ENCODE results near the gene CTCFL. TPM values are rescaled to one million over a fixed set of nuclear protein-coding genes. Genes with fewer than 3 reads are reported as not detected.

The CTCFL gene
- total and polyA plus RNA-seq, 2 of the 8 experiments (the other 6 are each of a cell fraction or from before 2014, with no cell fraction given), result 0.30 to 0.80 TPM

GRCh38 chr20:57522380-57523140, 2.4 kb downstream of the CTCFL start:
- POLR2A ChIA-PET (ENCODE audit: partially characterized antibody), result interaction anchor here (0.6 to 1.5 kb wide), 2 partner anchors 51 to 188 kb away, joined by 4 read pairs; no protein-coding TSS in a partner anchor
- no peak overlapping the region for H2AFZ ChIP-seq (ENCODE audit: low read length)
- no peak overlapping the region for H3K9ac ChIP-seq (replicated peaks in 1 of 4; ENCODE audit: extremely low read depth in 1 of 4, low read depth in 3 of 4, low read length in 3 of 4)
- H2BK5ac ChIP-seq (ENCODE audit: low read depth, low read length), result no peak overlapping the region
- no peaks in the 10 kb centered on the region for H3K36me3 ChIP-seq (ENCODE audit: control insufficient read depth in 2 of 4, insufficient read depth in 4 of 4, low read length in 3 of 4)
- H3K4me2 ChIP-seq (ENCODE audit: insufficient read depth in 1 of 2, low read depth in 2 of 2, low read length in 2 of 2), result no peak overlapping the region
- H3K23me2 ChIP-seq (ENCODE audit: low read depth, low read length), result no peaks in the 10 kb centered on the region
- no peaks in the 10 kb centered on the region for H3K79me2 ChIP-seq (ENCODE audit: control insufficient read depth in 1 of 2, insufficient read depth in 2 of 2, low read length in 2 of 2)
- H4K8ac ChIP-seq (ENCODE audit: extremely low read depth, insufficient read depth, low read length), result no peak overlapping the region
- H3K27ac ChIP-seq (ENCODE audit: low read depth, low read length), result no peak overlapping the region
- TF ChIP-seq ATF3 (IDR thresholded peaks at IDR 0.05; ENCODE audit: insufficient read depth, low read depth, low read length) (no peak), KDM4A (IDR thresholded peaks at IDR 0.05; ENCODE audit: low read depth, low read length, severe bottlenecking) (no peak), SP2 (IDR thresholded peaks at IDR 0.05; ENCODE audit: low read length) (no peak), CHD1 (IDR thresholded peaks at IDR 0.05; ENCODE audit: low read depth, low read length) (no peak), TAF7 (optimal IDR thresholded peaks at IDR 0.05; ENCODE audit: borderline replicate concordance, low read depth, low read length) (no peak), BRCA1 (IDR thresholded peaks at IDR 0.05; ENCODE audit: low read depth, low read length) (no peak)
- no peak overlapping the region for H3K4ac ChIP-seq (replicated peaks; ENCODE audit: insufficient read length, low read depth, low read length)
- no peak for FAIRE-seq
- WGBS, 2 experiments (ENCODE audit: extremely low coverage in 1 of 2, insufficient coverage in 1 of 2, insufficient read length in 1 of 2, insufficient replicate concordance in 2 of 2, low coverage in 1 of 2, low lambda C conversion rate in 2 of 2, missing lambda C conversion rate in 1 of 2), result 71% methylated on average over 5 of the region's 5 CpGs; no CpG with 5 or more reads in 1 of the 2 experiments
- no peaks in the 10 kb centered on the region for H3K9me3 ChIP-seq (ENCODE audit: insufficient read depth in 2 of 2, low read depth in 1 of 2, low read length in 1 of 2)
- H2AK5ac ChIP-seq (ENCODE audit: low read depth, low read length), result no peak overlapping the region
- H3K14ac ChIP-seq (ENCODE audit: insufficient read length), result no peak overlapping the region
- no peak overlapping the region for H3K56ac ChIP-seq (replicated peaks; ENCODE audit: insufficient read length, low read depth, low read length)
- H3K4me3 ChIP-seq (ENCODE audit: extremely low read depth in 1 of 4, insufficient read depth in 2 of 4, low read depth in 3 of 4, low read length in 4 of 4), result no peak overlapping the region
- H2BK120ac ChIP-seq (replicated peaks; ENCODE audit: low read depth, low read length), result no peak overlapping the region
- H4K5ac ChIP-seq (ENCODE audit: insufficient read length, low read depth, low read length), result no peak overlapping the region
- H4K91ac ChIP-seq (replicated peaks; ENCODE audit: insufficient read length, low read length), result no peak overlapping the region
- no peak overlapping the region; the same call in 1 of the 2 replicates for H2BK12ac ChIP-seq (ENCODE audit: low read depth, low read length)
- no peak overlapping the region for H2BK15ac ChIP-seq (ENCODE audit: low read length)
- no peaks in the 10 kb centered on the region for H4K20me1 ChIP-seq (replicated peaks in 1 of 2; ENCODE audit: control insufficient read depth in 1 of 2, insufficient read depth in 2 of 2, low read length in 2 of 2)
- H2BK20ac ChIP-seq (ENCODE audit: low read length), result peak overlapping the region; percentile 43; the same call in 1 of the 2 replicates
- no peaks in the 10 kb centered on the region for H3K79me1 ChIP-seq (ENCODE audit: low read depth, low read length)
- H3K4me1 ChIP-seq (replicated peaks in 1 of 4; ENCODE audit: control insufficient read depth in 3 of 4, insufficient read depth in 4 of 4, low read length in 3 of 4), result peaks cover 0 to 19% (median 5%) of the 10 kb centered on the region in 4 experiments; a peak in 5 of 7 replicates
- no peak overlapping the region for H3K18ac ChIP-seq (ENCODE audit: extremely low read depth, low read length)
- CTCF ChIA-PET (ENCODE audit: partially characterized antibody), result interaction anchor here (0.8 to 4.6 kb wide), 13 partner anchors 8 to 564 kb away, joined by 3 to 28 read pairs (median 7); no protein-coding TSS in a partner anchor
- H3K23ac ChIP-seq (ENCODE audit: insufficient read length), result no peak overlapping the region
- DNase-seq (ENCODE audit: low read depth in 1 of 2, low spot score in 2 of 2), result no peak
- no peaks in the 10 kb centered on the region; a peak in 1 of 7 replicates for H3K27me3 ChIP-seq (replicated peaks in 1 of 4; ENCODE audit: control insufficient read depth in 3 of 4, extremely low read depth in 1 of 4, insufficient read depth in 3 of 4, low read length in 3 of 4)

Data from H1 (cell line).